K562 (cell line): ENCODE data around the gene VWA1. TPM values are rescaled to one million over a fixed set of nuclear protein-coding genes. Genes with fewer than 3 reads are reported as not detected.

Source experiments
- ATAC-seq: fragments of 200-7000 bp; cut with Tn5 transposase; 3 replicates; pipeline ENCODE4 v1.9.1; 2020; ENCODE audit warnings: moderate library complexity
- BruUV-seq: library from RNA; stranded (reverse); fragments of 400-500 nt; replicated peaks from 2 replicates; lab custom pipeline; 2021; lab: Mats Ljungman, UMichigan
- CTCF ChIA-PET: fragments of 300-600 bp; formaldehyde crosslinking; extraction: SDS; loops from one replicate; lab custom pipeline; 2021; ENCODE audit warnings: low intra/inter-chr PET ratio; lab: Yijun Ruan, JAX
- POLR2A ChIA-PET: fragments of 300-600, 350-650 bp; sonication (Branson Sonifier 250); formaldehyde crosslinking; extraction: SDS; loops from one replicate; lab custom pipeline; 2021; ENCODE audit warnings: antibody characterized with exemption, inconsistent platforms; lab: Yijun Ruan, JAX
- DNase-seq, 4 experiments: peaks; one replicate each; pipeline versions ENCODE4 v3.0.0 to v3.0.0-alpha.2; 2011 to 2018; ENCODE audit warnings: low spot score in 3 of 4, mixed read lengths in 3 of 4; ENCODE audit errors: extremely low read depth in 1 of 4
- FAIRE-seq: peaks from 2 replicates; lab custom pipeline; 2011; peaks lifted over from hg19 to GRCh38; lab: Jason Lieb, UNC
- H2AFZ ChIP-seq: 2 replicates; pipeline ENCODE4 v1.6.0; 2011; ENCODE audit warnings: low read depth, low read length, control low read depth, inconsistent platforms
- H3K27ac ChIP-seq: fragments of 200-600 bp; 3 replicates; pipeline ENCODE4 v1.8.0; 2011; ENCODE audit warnings: low read depth, mild to moderate bottlenecking, control low read depth, inconsistent platforms, low read length, moderate library complexity, mixed read lengths; ENCODE audit errors: extremely low read depth
- H3K27me3 ChIP-seq, 2 experiments: fragments of 300-600 bp in 1 of 2; 2 replicates in 1 of 2; 3 replicates in 1 of 2; pipeline versions ENCODE4 v1.6.0 to v1.8.0; 2011; ENCODE audit warnings: inconsistent platforms in 2 of 2, low read length in 2 of 2, mild to moderate bottlenecking in 1 of 2, mixed read lengths in 1 of 2, moderate library complexity in 1 of 2; ENCODE audit not compliant: control insufficient read depth in 2 of 2, insufficient read depth in 2 of 2
- H3K36me3 ChIP-seq: fragments of 300-600 bp; 3 replicates; pipeline ENCODE4 v1.8.0; 2011; ENCODE audit warnings: mild to moderate bottlenecking, low read length, inconsistent platforms; ENCODE audit not compliant: control insufficient read depth, insufficient read depth
- H3K4me1 ChIP-seq, 2 experiments: fragments of 200-600 bp in 1 of 2; replicated peaks in 1 of 2; 2 replicates in 1 of 2; 3 replicates in 1 of 2; pipeline versions ENCODE4 v1.5.1 to v1.8.0; 2011; ENCODE audit warnings: inconsistent platforms in 2 of 2, low read length in 2 of 2, mild to moderate bottlenecking in 1 of 2, mixed read lengths in 1 of 2, moderate library complexity in 1 of 2; ENCODE audit not compliant: control insufficient read depth in 2 of 2, insufficient read depth in 2 of 2
- H3K4me2 ChIP-seq: 2 replicates; pipeline ENCODE4 v1.6.1; 2011; ENCODE audit warnings: low read length, control low read depth, inconsistent platforms, mixed read lengths; ENCODE audit not compliant: insufficient read depth
- H3K4me3 ChIP-seq: fragments of 200-600 bp; sonication (generic), shearing (Covaris generic); 2 replicates; pipeline ENCODE4 v1.5.1; 2016; ENCODE audit warnings: control low read depth, inconsistent platforms
- H3K79me2 ChIP-seq: fragments of 200-600 bp; 3 replicates; pipeline ENCODE4 v1.8.0; 2011; ENCODE audit warnings: low read length, inconsistent platforms; ENCODE audit not compliant: control insufficient read depth, insufficient read depth
- H3K9ac ChIP-seq, 2 experiments: 2 replicates each; pipeline versions ENCODE4 v1.6.0 to v1.6.1; 2011; ENCODE audit warnings: low read depth in 2 of 2, low read length in 2 of 2, control low read depth in 1 of 2, inconsistent platforms in 1 of 2, mild to moderate bottlenecking in 1 of 2, mixed read lengths in 1 of 2; ENCODE audit not compliant: insufficient read depth in 1 of 2
- H3K9me1 ChIP-seq: one replicate; pipeline ENCODE4 v1.6.0; 2011; ENCODE audit warnings: inconsistent platforms, mild to moderate bottlenecking, low read length, moderate library complexity; ENCODE audit not compliant: control insufficient read depth, insufficient read depth
- H3K9me3 ChIP-seq: replicated peaks from 2 replicates; pipeline ENCODE4 v1.5.1; 2011; ENCODE audit warnings: low read depth, low read length, inconsistent platforms; ENCODE audit not compliant: control insufficient read depth, insufficient read depth
- H4K20me1 ChIP-seq: replicated peaks from 2 replicates; pipeline ENCODE4 v1.6.1; 2011; ENCODE audit warnings: low read length, inconsistent platforms, mixed read lengths; ENCODE audit not compliant: control insufficient read depth, insufficient read depth
- ARID4B ChIP-seq: sonication (generic); formaldehyde crosslinking; IDR thresholded peaks from 2 replicates; pipeline ENCODE4 v1.8.0; 2022; ENCODE audit warnings: mild to moderate bottlenecking, missing genetic modification reagents
- CBX2 ChIP-seq: fragments of 200-600 bp; sonication (generic); IDR thresholded peaks from one replicate; pipeline ENCODE4 v1.6.1; 2012; ENCODE audit warnings: mild to moderate bottlenecking, low read length, inconsistent platforms; ENCODE audit not compliant: insufficient read depth, poor library complexity, severe bottlenecking
- DNMT1 ChIP-seq: fragments of 450-650 bp; IDR thresholded peaks from 2 replicates; pipeline ENCODE4 v1.6.1; 2016; ENCODE audit warnings: antibody characterized with exemption, mild to moderate bottlenecking
- ETS1 ChIP-seq: conservative IDR thresholded peaks from 2 replicates; pipeline ENCODE4 v1.6.1; 2011; ENCODE audit warnings: low read depth, mild to moderate bottlenecking, low read length; ENCODE audit not compliant: control insufficient read depth
- HNRNPL ChIP-seq: fragments of 200-400 bp; formaldehyde crosslinking; IDR thresholded peaks from 2 replicates; pipeline ENCODE4 v1.6.1; 2017; ENCODE audit warnings: low read depth, mild to moderate bottlenecking, low read length
- MCM3 ChIP-seq: fragments of 450-650 bp; IDR thresholded peaks from 2 replicates; pipeline ENCODE4 v1.6.1; 2016
- MEF2A ChIP-seq: IDR thresholded peaks from 2 replicates; pipeline ENCODE4 v1.6.1; 2011; ENCODE audit warnings: low read depth, mild to moderate bottlenecking, low read length, moderate library complexity; ENCODE audit not compliant: control insufficient read depth
- MEF2D ChIP-seq: conservative IDR thresholded peaks from 2 replicates; pipeline ENCODE4 v1.6.1; 2016; ENCODE audit warnings: low read depth, missing genetic modification characterization, missing compliant biosample characterization
- NCOA4 ChIP-seq: fragments of 450-650 bp; IDR thresholded peaks from 2 replicates; pipeline ENCODE4 v1.6.1; 2018; ENCODE audit warnings: mild to moderate bottlenecking; ENCODE audit not compliant: partially characterized antibody
- THAP7 ChIP-seq: fragments of 250-450 bp; sonication (Bioruptor Pico); IDR thresholded peaks from 2 replicates; pipeline ENCODE4 v1.5.0; 2021
- U2AF1 ChIP-seq: fragments of 200-400 bp; formaldehyde crosslinking; optimal IDR thresholded peaks from 2 replicates; pipeline ENCODE3; 2017; ENCODE audit warnings: mild to moderate bottlenecking, low read depth, low read length, moderate library complexity
- ZNF239 ChIP-seq: fragments of 250-450 bp; sonication (Bioruptor Pico); IDR thresholded peaks from 2 replicates; pipeline ENCODE4 v1.4.0; 2020; ENCODE audit warnings: mild to moderate bottlenecking
- ZNF830 ChIP-seq: fragments of 250-450 bp; sonication (Bioruptor Pico); IDR thresholded peaks from 2 replicates; pipeline ENCODE4 v1.5.0; 2021; ENCODE audit warnings: mild to moderate bottlenecking
- WGBS: fragments of 100-300 bp; shearing (Covaris generic); methylation state at CpG from one replicate; pipeline ENCODE4 v1.1.6; 2016; ENCODE audit warnings: low coverage, mixed read lengths; ENCODE audit not compliant: insufficient coverage; ENCODE audit errors: missing lambda C conversion rate; 5-methylcytosine and 5-hydroxymethylcytosine counted together
- in situ Hi-C: fragments of 300-500 bp; cut with MboI; formaldehyde crosslinking; loops from 4 replicates; pipeline ENCODE4 v1.15.0; 2018; ENCODE audit warnings: inconsistent platforms, mixed read lengths
- intact Hi-C: fragments of 100-400 bp; cut with micrococcal nuclease; formaldehyde crosslinking; loops from 2 replicates; pipeline ENCODE4 v1.14.2; 2022
- polyA plus RNA-seq, 8 experiments: library from polyadenylated mRNA; depleted of rRNA in 4 of 8; stranded (reverse) in 5 of 8; unstranded in 3 of 8; fragments of >200 nt; fragmentation: Nextera tagmentation in 2 of 8; fragmentation: Illumina TruSeq in 1 of 8; extraction: Ambion mirVana in 2 of 8; extraction: Trizol in 1 of 8; gene quantifications; 2 replicates each; pipeline versions ENCODE4 v1.2.1 to v1.2.3, GENCODE V29; 2011 to 2014; ENCODE audit warnings: inconsistent platforms in 1 of 8, missing spikeins in 1 of 8
- total RNA-seq, 7 experiments: library from RNA; depleted of rRNA in 6 of 7; stranded (reverse); fragments of >200 nt in 6 of 7; fragmentation: Illumina TruSeq in 2 of 7; extraction: Trizol in 2 of 7; gene quantifications; 2 replicates each; pipeline versions ENCODE4 v1.2.1 to v1.2.3, GENCODE V29; 2011 to 2021; ENCODE audit warnings: low replicate concordance in 1 of 7

VWA1 gene
- total and polyA plus RNA-seq, 9 of the 15 experiments (the other 6 are each of a cell fraction or from before 2014, with no cell fraction given), result 0.01 to 6.4 (median 0.85) TPM

- Histone ChIP-seq H3K27me3 (no peaks in the 10 kb centered on the region), H2AFZ (no peak overlapping the region), H3K9me3 (0 out of 2 replicates have a peak, but pooled peaks cover 1% of the 10 kb centered on the region), H3K36me3 (no peaks in the 10 kb centered on the region), H4K20me1 (no peaks in the 10 kb centered on the region), H3K9me1 (no peaks in the 10 kb centered on the region), H3K9ac (no peak overlapping the region; a peak in 1 of 4 replicates), H3K4me1 (peaks cover 3 to 25% of the 10 kb centered on the region in 2 experiments; a peak in 4 of 5 replicates), H3K4me3 (no peak overlapping the region), H3K27ac (no peak overlapping the region), H3K79me2 (no peaks in the 10 kb centered on the region), H3K4me2 (no peak overlapping the region)
- DNase-seq, result no peak
- 74% methylated on average over 26 of the region's 26 CpGs for WGBS
- no peak for FAIRE-seq
- in situ Hi-C loops (no loop called here), intact Hi-C loops (no loop called here)
- BruUV-seq, result no TSS peak
- ChIA-PET POLR2A (interaction anchor here (0.6 kb wide), 1 partner anchor 20 kb away, joined by 5 read pairs; no protein-coding TSS in a partner anchor), CTCF (no interaction called here)
- ATAC-seq, result no peak
- TF ChIP-seq THAP7 (CRISPR knock-in tag) (no peak), ZNF239 (CRISPR knock-in tag) (no peak), MEF2D (no peak), NCOA4 (no peak), MEF2A (no peak), ARID4B (no peak), U2AF1 (no peak), MCM3 (no peak), ZNF830 (CRISPR knock-in tag) (no peak), HNRNPL (no peak), CBX2 (no peak), ETS1 (no peak), DNMT1 (no peak)
Observed at GRCh38 chr1:1418464-1419362, 16.8 kb upstream of the VWA1 start.
